ENCODE data around the gene FKRP.
"Not testable (repeated sequence)": the region's sequence is repeated elsewhere in the genome, so short reads cannot be mapped to it uniquely, and the experiment has no call there.

The FKRP gene

GRCh38 chr19:46759817-46760333 is 14.0 kb downstream of the FKRP start:
- DNase-seq (ENCODE audit: low spot score), result no peak

- no peak for DNase-seq (ENCODE audit: low spot score)
Observed at GRCh38 chr19:46760363-46760762, 14.5 kb downstream of the FKRP start.

GRCh38 chr19:46760897-46761296 is 15.0 kb downstream of the FKRP start:
- not testable (repeated sequence) for DNase-seq (ENCODE audit: low spot score)

- DNase-seq (ENCODE audit: low spot score), result no peak
Observed at GRCh38 chr19:46761418-46761831, 15.6 kb downstream of the FKRP start.

GRCh38 chr19:46762245-46762890 is 16.5 kb downstream of the FKRP start:
- no peak for DNase-seq (ENCODE audit: low spot score)

- DNase-seq (ENCODE audit: low spot score), result no peak
Observed at GRCh38 chr19:46764817-46765291, 19.0 kb downstream of the FKRP start.

- peak; percentile 37 for DNase-seq (ENCODE audit: low spot score)
Observed at GRCh38 chr19:46766569-46767317, 20.9 kb downstream of the FKRP start.

GRCh38 chr19:46768746-46769145 is 22.9 kb downstream of the FKRP start:
- DNase-seq (ENCODE audit: low spot score), result not testable (repeated sequence)

- DNase-seq (ENCODE audit: low spot score), result no peak
Observed at GRCh38 chr19:46772170-46773017, 26.5 kb downstream of the FKRP start.

- no peak for DNase-seq (ENCODE audit: low spot score)
Observed at GRCh38 chr19:46773018-46773399, 27.2 kb downstream of the FKRP start.

- no peak for DNase-seq (ENCODE audit: low spot score)
Observed at GRCh38 chr19:46775642-46776258, 29.9 kb downstream of the FKRP start.

GRCh38 chr19:46776927-46777911 is 31.4 kb downstream of the FKRP start:
- DNase-seq (ENCODE audit: low spot score), result no peak

GRCh38 chr19:46777956-46778645 is 32.2 kb downstream of the FKRP start:
- not testable (repeated sequence) for DNase-seq (ENCODE audit: low spot score)

GRCh38 chr19:46782355-46783019 is 36.6 kb downstream of the FKRP start:
- no peak for DNase-seq (ENCODE audit: low spot score)

GRCh38 chr19:46783670-46784069 is 37.8 kb downstream of the FKRP start:
- no peak for DNase-seq (ENCODE audit: low spot score)

- peak; percentile 92 for DNase-seq (ENCODE audit: low spot score)
Observed at GRCh38 chr19:46784262-46785053, 38.6 kb downstream of the FKRP start.

- peak; percentile 95 for DNase-seq (ENCODE audit: low spot score)
Observed at GRCh38 chr19:46785054-46785979, 39.5 kb downstream of the FKRP start.

- DNase-seq (ENCODE audit: low spot score), result no peak
Observed at GRCh38 chr19:46785980-46786235, 40.1 kb downstream of the FKRP start.

Measured in kidney tubule cell (primary cell).